ENCODE measurements around the gene C11orf58. TPM values are rescaled to one million over a fixed set of nuclear protein-coding genes. Genes with fewer than 3 reads are reported as not detected.

The C11orf58 gene
- polyA plus RNA-seq, 1 donor from 2014 or later: 226 TPM

- Histone ChIP-seq H4K20me1 (ENCODE audit: insufficient read depth) (no peaks in the 10 kb centered on the region), H3K9ac (ENCODE audit: low read length) (no peak overlapping the region), H3K4me3 (ENCODE audit: low read length) (no peak overlapping the region), H3K79me2 (replicated peaks; ENCODE audit: insufficient read depth, low read length) (no peaks in the 10 kb centered on the region), H3K36me3 (ENCODE audit: insufficient read depth, low read length) (no peaks in the 10 kb centered on the region), H2AFZ (ENCODE audit: low read depth, low read length) (no peak overlapping the region), H3F3A (ENCODE audit: insufficient read depth, low read length, poor library complexity, severe bottlenecking) (no peaks in the 10 kb centered on the region), H3K4me2 (ENCODE audit: low read length) (no peak overlapping the region), H3K27ac (ENCODE audit: low read length) (no peak overlapping the region), H3K27me3 (ENCODE audit: insufficient read depth, low read depth, low read length) (no peaks in the 10 kb centered on the region), H3K9me2 (ENCODE audit: insufficient read depth, low read length) (no peaks in the 10 kb centered on the region), H3K9me3 (ENCODE audit: low read length) (no peaks in the 10 kb centered on the region)
- no peak for TF ChIP-seq CTCF (IDR thresholded peaks at IDR 0.05; ENCODE audit: poor library complexity, severe bottlenecking)
These were observed 37.3 kb downstream of the C11orf58 start for GRCh38 chr11:16775614-16776283.

- Histone ChIP-seq H3K4me3 (ENCODE audit: low read length) (no peak overlapping the region), H3F3A (ENCODE audit: insufficient read depth, low read length, poor library complexity, severe bottlenecking) (no peaks in the 10 kb centered on the region), H3K36me3 (ENCODE audit: insufficient read depth, low read length) (no peaks in the 10 kb centered on the region), H3K4me2 (ENCODE audit: low read length) (no peak overlapping the region), H3K9me3 (ENCODE audit: low read length) (no peaks in the 10 kb centered on the region), H3K27ac (ENCODE audit: low read length) (no peak overlapping the region), H3K27me3 (ENCODE audit: insufficient read depth, low read depth, low read length) (no peaks in the 10 kb centered on the region), H3K9ac (ENCODE audit: low read length) (no peak overlapping the region), H4K20me1 (ENCODE audit: insufficient read depth) (no peaks in the 10 kb centered on the region), H3K9me2 (ENCODE audit: insufficient read depth, low read length) (no peaks in the 10 kb centered on the region), H3K79me2 (replicated peaks; ENCODE audit: insufficient read depth, low read length) (no peaks in the 10 kb centered on the region), H2AFZ (ENCODE audit: low read depth, low read length) (no peak overlapping the region)
- no peak for TF ChIP-seq RAD21 (conservative IDR thresholded peaks at IDR 0.05)
- no peak for TF ChIP-seq MXI1 (conservative IDR thresholded peaks at IDR 0.05; ENCODE audit: poor library complexity, severe bottlenecking)
- TF ChIP-seq REST (IDR thresholded peaks at IDR 0.05; ENCODE audit: borderline replicate concordance): no peak
- TF ChIP-seq POLR2AphosphoS5 (IDR thresholded peaks at IDR 0.05): no peak
- no peak for TF ChIP-seq EZH2 (IDR thresholded peaks at IDR 0.05; ENCODE audit: borderline replicate concordance, insufficient read depth, low read length, poor library complexity, severe bottlenecking)
- TF ChIP-seq CTCF (IDR thresholded peaks at IDR 0.05; ENCODE audit: poor library complexity, severe bottlenecking): no peak
- no peak for TF ChIP-seq SMC3 (conservative IDR thresholded peaks at IDR 0.05; ENCODE audit: poor library complexity)
- no peak for TF ChIP-seq EP300 (conservative IDR thresholded peaks at IDR 0.05; ENCODE audit: poor library complexity, severe bottlenecking)
- TF ChIP-seq TAF1 (IDR thresholded peaks at IDR 0.05; ENCODE audit: low read depth): no peak
These were observed 38.5 kb downstream of the C11orf58 start for GRCh38 chr11:16776711-16777612.
